Fibroblast of mammary gland (primary cell): ENCODE measurements around the gene TM9SF1.
A peak's percentile ranks its signal among the peaks of the same experiment; 100 is the strongest.
"Not testable (repeated sequence)": the region's sequence is repeated elsewhere in the genome, so short reads cannot be mapped to it uniquely, and the experiment has no call there.

Experiments used
- DNase-seq: peaks from one replicate; pipeline ENCODE4 v3.0.0-alpha.2; 2010; ENCODE audit warnings: low read depth
- H3K4me3 ChIP-seq: 2 replicates; pipeline ENCODE4 v1.5.1; 2011; ENCODE audit warnings: low read depth, mild to moderate bottlenecking, low read length, moderate library complexity; ENCODE audit not compliant: control insufficient read depth
- CTCF ChIP-seq: conservative IDR thresholded peaks from 2 replicates; pipeline ENCODE4 v1.5.1; 2011; ENCODE audit warnings: low read depth, low read length, inconsistent platforms; ENCODE audit not compliant: control insufficient read depth, insufficient read depth

TM9SF1 gene

GRCh38 chr14:24204163-24205146, 9.2 kb upstream of the TM9SF1 start:
- H3K4me3 ChIP-seq = no peak overlapping the region
- TF ChIP-seq CTCF = no peak
- no peak for DNase-seq

DNA sequence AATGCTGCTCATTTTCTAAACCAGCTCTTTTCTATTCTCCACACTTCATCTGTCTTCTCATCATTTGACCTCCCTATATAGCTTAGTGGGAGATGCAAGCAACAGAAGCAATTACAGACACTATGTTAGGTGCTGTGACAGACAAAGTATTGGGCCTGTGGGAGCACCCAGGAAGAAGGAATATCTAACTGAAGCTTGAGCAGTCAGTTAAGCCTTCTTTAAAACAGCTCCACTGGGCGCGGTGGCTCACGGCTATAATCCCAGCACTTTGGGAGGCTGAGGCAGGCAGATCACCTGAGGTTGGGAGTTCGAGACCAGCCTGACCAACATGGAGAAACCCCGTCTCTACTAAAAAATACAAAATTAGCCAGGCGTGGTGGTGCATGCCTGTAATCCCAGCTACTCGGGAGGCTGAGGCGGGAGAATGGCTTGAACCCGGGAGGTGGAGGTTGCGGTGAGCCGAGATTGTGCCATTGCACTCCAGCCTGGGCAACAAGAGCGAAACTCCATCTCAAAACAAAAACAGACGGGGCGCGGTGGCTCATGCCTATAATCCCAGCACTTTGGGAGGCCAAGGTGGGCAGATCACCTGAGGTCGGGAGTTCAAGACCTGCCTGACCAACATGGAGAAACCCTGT, 8.1 kb upstream of the TM9SF1 start:
- not testable (repeated sequence) for H3K4me3 ChIP-seq, DNase-seq

DNA sequence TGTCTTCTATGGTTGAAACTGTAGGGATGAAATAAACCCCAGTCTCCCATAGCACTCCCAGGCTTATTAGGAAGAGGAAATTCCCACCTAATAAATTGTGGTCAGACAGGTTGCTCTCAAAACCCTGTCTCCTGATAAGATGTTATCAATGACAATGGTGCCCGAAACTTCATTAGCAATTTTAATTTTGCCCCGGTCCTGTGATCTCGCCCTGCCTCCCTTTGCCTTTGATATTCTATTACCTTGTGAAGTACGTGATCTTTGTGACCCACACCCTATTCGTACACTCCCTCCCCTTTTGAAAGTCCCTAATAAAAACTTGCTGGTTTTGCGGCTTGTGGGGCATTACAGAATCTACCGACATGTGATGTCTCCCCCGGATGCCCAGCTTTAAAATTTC, 7.3 kb upstream of the TM9SF1 start:
- DNase-seq, H3K4me3 ChIP-seq: not testable (repeated sequence)

- no peak for DNase-seq
- H3K4me3 ChIP-seq = no peak overlapping the region
- TF ChIP-seq CTCF = no peak
Measured at GRCh38 chr14:24198814-24199524, 3.7 kb upstream of the TM9SF1 start.

- no peak for TF ChIP-seq CTCF
- H3K4me3 ChIP-seq = no peak overlapping the region
- DNase-seq = no peak
Measured at GRCh38 chr14:24197056-24197450, 1.8 kb upstream of the TM9SF1 start.

GRCh38 chr14:24196071-24197055, 1.1 kb upstream of the TM9SF1 start:
- TF ChIP-seq CTCF = no peak
- H3K4me3 ChIP-seq = peak overlapping the region; percentile 69
- peak; percentile 24 for DNase-seq

GRCh38 chr14:24194873-24195185, 412 bp downstream of the TM9SF1 start:
- TF ChIP-seq CTCF = no peak
- peak overlapping the region; percentile 69 for H3K4me3 ChIP-seq
- DNase-seq = no peak
